Mammary epithelial cell (primary cell): ENCODE results near the gene LNP1.

Source experiments
- CTCF ChIP-seq, 2 donors: IDR thresholded peaks in 1 of 2; conservative IDR thresholded peaks in 1 of 2; 2 replicates each; pipeline ENCODE4 v1.5.1; 2011 to 2012; ENCODE audit warnings: inconsistent platforms in 2 of 2, low read length in 2 of 2, mild to moderate bottlenecking in 2 of 2, control low read depth in 1 of 2, low read depth in 1 of 2; ENCODE audit not compliant: insufficient read depth in 1 of 2; ENCODE audit errors: extremely low read depth in 1 of 2
- EZH2 ChIP-seq: IDR thresholded peaks from 2 replicates; pipeline ENCODE4 v1.6.1; 2012; ENCODE audit warnings: low read length, inconsistent platforms, borderline replicate concordance

GRCh38 chr3:100411091-100411982 lies 10.0 kb downstream of the LNP1 start:
- TF ChIP-seq CTCF (conservative IDR thresholded peaks at IDR 0.05 in 1 of 2, IDR thresholded peaks at IDR 0.05 in 1 of 2; ENCODE audit: extremely low read depth in 1 of 2, insufficient read depth in 1 of 2, low read depth in 1 of 2, low read length in 2 of 2) (no peak), EZH2 (no peak)
